PFSK-1 (cell line): Measurements from ENCODE around the gene TP63.

ENCODE experiments used
- POLR2AphosphoS5 ChIP-seq: IDR thresholded peaks from 2 replicates; pipeline ENCODE4 v1.6.1; 2012; ENCODE audit warnings: low read depth, mild to moderate bottlenecking, control low read depth, low read length, moderate library complexity
- TAF1 ChIP-seq: IDR thresholded peaks from 2 replicates; pipeline ENCODE4 v1.6.1; 2012; ENCODE audit warnings: low read length, control low read depth, borderline replicate concordance; ENCODE audit not compliant: insufficient read depth
- TF ChIP-seq, protein P1 (sequence below), 2 experiments: IDR thresholded peaks; 2 replicates each; pipeline versions ENCODE4 v1.6.1 to v1.8.0; 2011 to 2012; ENCODE audit warnings: low read depth in 2 of 2, low read length in 2 of 2, control low read depth in 1 of 2, inconsistent platforms in 1 of 2, mild to moderate bottlenecking in 1 of 2, moderate library complexity in 1 of 2; ENCODE audit not compliant: insufficient read depth in 1 of 2

Gene TP63

DNA sequence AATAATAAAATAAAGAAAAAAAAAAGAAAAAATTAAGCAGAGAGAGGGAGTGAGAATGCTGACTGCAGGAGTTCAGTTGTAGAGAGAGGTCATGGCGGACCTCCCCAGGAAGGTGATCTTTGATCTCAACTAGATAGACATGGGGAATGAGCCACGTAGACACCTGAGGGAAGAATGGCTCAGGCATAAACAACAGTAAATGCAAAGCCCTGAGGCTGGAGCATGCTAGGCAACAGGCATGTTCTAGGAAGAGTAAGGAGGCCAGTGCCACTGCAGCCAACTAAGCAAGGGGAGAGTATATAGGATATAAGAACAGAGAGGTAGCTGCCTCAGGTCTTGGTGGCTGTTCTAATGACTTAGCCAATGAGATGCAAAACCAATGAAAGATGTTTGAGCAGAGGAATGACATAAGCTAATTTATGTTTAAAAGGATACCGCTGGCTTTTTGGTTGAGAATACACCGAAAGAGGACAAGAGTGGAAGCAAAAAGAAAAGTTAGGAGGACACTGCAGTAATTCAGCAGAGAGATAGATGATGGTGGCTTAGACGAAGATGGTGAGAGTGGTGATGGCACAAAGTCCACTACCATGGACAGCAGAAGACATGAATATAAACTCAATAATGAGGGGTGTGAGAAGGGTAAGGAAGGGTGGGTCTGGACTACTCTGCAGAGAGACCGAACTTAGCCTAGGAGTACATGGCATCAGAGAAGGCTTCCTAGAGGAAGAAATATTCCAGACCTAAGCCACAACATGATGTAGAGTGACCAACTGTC lies 314.9 kb downstream of the TP63 start:
- TF ChIP-seq TAF1, result no peak
- no peak for TF ChIP-seq POLR2AphosphoS5
- TF ChIP-seq, protein P1, sequence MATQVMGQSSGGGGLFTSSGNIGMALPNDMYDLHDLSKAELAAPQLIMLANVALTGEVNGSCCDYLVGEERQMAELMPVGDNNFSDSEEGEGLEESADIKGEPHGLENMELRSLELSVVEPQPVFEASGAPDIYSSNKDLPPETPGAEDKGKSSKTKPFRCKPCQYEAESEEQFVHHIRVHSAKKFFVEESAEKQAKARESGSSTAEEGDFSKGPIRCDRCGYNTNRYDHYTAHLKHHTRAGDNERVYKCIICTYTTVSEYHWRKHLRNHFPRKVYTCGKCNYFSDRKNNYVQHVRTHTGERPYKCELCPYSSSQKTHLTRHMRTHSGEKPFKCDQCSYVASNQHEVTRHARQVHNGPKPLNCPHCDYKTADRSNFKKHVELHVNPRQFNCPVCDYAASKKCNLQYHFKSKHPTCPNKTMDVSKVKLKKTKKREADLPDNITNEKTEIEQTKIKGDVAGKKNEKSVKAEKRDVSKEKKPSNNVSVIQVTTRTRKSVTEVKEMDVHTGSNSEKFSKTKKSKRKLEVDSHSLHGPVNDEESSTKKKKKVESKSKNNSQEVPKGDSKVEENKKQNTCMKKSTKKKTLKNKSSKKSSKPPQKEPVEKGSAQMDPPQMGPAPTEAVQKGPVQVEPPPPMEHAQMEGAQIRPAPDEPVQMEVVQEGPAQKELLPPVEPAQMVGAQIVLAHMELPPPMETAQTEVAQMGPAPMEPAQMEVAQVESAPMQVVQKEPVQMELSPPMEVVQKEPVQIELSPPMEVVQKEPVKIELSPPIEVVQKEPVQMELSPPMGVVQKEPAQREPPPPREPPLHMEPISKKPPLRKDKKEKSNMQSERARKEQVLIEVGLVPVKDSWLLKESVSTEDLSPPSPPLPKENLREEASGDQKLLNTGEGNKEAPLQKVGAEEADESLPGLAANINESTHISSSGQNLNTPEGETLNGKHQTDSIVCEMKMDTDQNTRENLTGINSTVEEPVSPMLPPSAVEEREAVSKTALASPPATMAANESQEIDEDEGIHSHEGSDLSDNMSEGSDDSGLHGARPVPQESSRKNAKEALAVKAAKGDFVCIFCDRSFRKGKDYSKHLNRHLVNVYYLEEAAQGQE (IDR thresholded peaks at IDR 0.05; ENCODE audit: insufficient read depth in 1 of 2, low read depth in 2 of 2, low read length in 2 of 2), result peak; percentile 36 to 84; a peak in 2 of 4 replicates
